HEK293 (cell line): ENCODE results near the gene PGAP1.

Experiments used
- CTCF ChIA-PET: fragments of 350-600 bp; formaldehyde crosslinking; extraction: SDS; loops from one replicate; lab custom pipeline; 2021; ENCODE audit warnings: antibody characterized with exemption; lab: Yijun Ruan, JAX
- POLR2A ChIA-PET: fragments of 300-600 bp; formaldehyde crosslinking; extraction: SDS; loops from one replicate; lab custom pipeline; 2020; ENCODE audit warnings: antibody characterized with exemption, inconsistent platforms; lab: Yijun Ruan, JAX
- H3K27ac ChIP-seq: fragments of 200-500 bp; sonication (Bioruptor generic); 2 replicates; pipeline ENCODE4 v1.5.1; 2014; ENCODE audit warnings: low read depth, low read length, control low read depth, inconsistent platforms; ENCODE audit errors: extremely low read depth
- H3K36me3 ChIP-seq, 2 experiments: fragments of 200-500 bp in 1 of 2; sonication (Bioruptor generic) in 1 of 2; 1 replicate in 1 of 2; 2 replicates in 1 of 2; pipeline ENCODE4 v1.5.1; 2014 to 2017; ENCODE audit warnings: inconsistent platforms in 2 of 2, low read length in 2 of 2; ENCODE audit not compliant: control insufficient read depth in 2 of 2, insufficient read depth in 1 of 2
- H3K4me1 ChIP-seq: fragments of 200-500 bp; sonication (Bioruptor generic); 2 replicates; pipeline ENCODE4 v1.5.1; 2014; ENCODE audit warnings: mild to moderate bottlenecking, low read length, inconsistent platforms; ENCODE audit not compliant: control insufficient read depth, insufficient read depth
- H3K4me3 ChIP-seq: 2 replicates; pipeline ENCODE4 v1.5.1; 2011; ENCODE audit warnings: low read depth, mild to moderate bottlenecking, control low read depth, low read length, moderate library complexity
- H3K9me3 ChIP-seq: fragments of 200-500 bp; sonication (Bioruptor generic); 2 replicates; pipeline ENCODE4 v1.5.1; 2014; ENCODE audit warnings: low read depth, low read length, inconsistent platforms; ENCODE audit not compliant: control insufficient read depth, insufficient read depth
- MZF1 ChIP-seq: fragments of 450-650 bp; formaldehyde crosslinking; IDR thresholded peaks from 2 replicates; pipeline ENCODE4 v1.5.1; 2017; ENCODE audit warnings: missing biosample characterization, missing genetic modification characterization, borderline replicate concordance
- PRDM10 ChIP-seq: fragments of 450-650 bp; formaldehyde crosslinking; IDR thresholded peaks from 2 replicates; pipeline ENCODE4 v1.5.1; 2016; ENCODE audit warnings: missing biosample characterization, missing genetic modification characterization
- REST ChIP-seq: fragments of 450-650 bp; formaldehyde crosslinking; IDR thresholded peaks from 2 replicates; pipeline ENCODE4 v1.5.1; 2016; ENCODE audit warnings: missing biosample characterization, missing genetic modification characterization
- SCRT2 ChIP-seq: fragments of 450-650 bp; formaldehyde crosslinking; IDR thresholded peaks from 2 replicates; pipeline ENCODE4 v1.5.1; 2016; ENCODE audit warnings: missing biosample characterization, missing genetic modification characterization
- SETDB1 ChIP-seq: IDR thresholded peaks from one replicate; pipeline ENCODE4 v1.6.1; 2017; ENCODE audit warnings: mild to moderate bottlenecking, low read length, moderate library complexity, mixed read lengths; ENCODE audit not compliant: insufficient read length
- YY2 ChIP-seq: fragments of 450-650 bp; formaldehyde crosslinking; IDR thresholded peaks from 2 replicates; pipeline ENCODE4 v1.5.1; 2016; ENCODE audit warnings: missing biosample characterization, missing genetic modification characterization
- ZFP3 ChIP-seq: fragments of 450-650 bp; formaldehyde crosslinking; IDR thresholded peaks from 2 replicates; pipeline ENCODE4 v1.5.1; 2016; ENCODE audit warnings: low read depth, missing biosample characterization, missing genetic modification characterization
- ZNF175 ChIP-seq: fragments of 450-650 bp; formaldehyde crosslinking; IDR thresholded peaks from 2 replicates; pipeline ENCODE4 v1.5.1; 2016; ENCODE audit warnings: missing biosample characterization, missing genetic modification characterization
- ZNF202 ChIP-seq: fragments of 450-650 bp; formaldehyde crosslinking; IDR thresholded peaks from 2 replicates; pipeline ENCODE4 v1.5.1; 2016; ENCODE audit warnings: missing biosample characterization, missing genetic modification characterization, borderline replicate concordance
- ZNF266 ChIP-seq: fragments of 450-650 bp; formaldehyde crosslinking; IDR thresholded peaks from 2 replicates; pipeline ENCODE4 v1.5.1; 2016; ENCODE audit warnings: missing biosample characterization, missing genetic modification characterization, low read depth
- ZNF366 ChIP-seq: fragments of 450-650 bp; formaldehyde crosslinking; conservative IDR thresholded peaks from 2 replicates; pipeline ENCODE4 v1.5.1; 2016; ENCODE audit warnings: missing biosample characterization, missing genetic modification characterization
- ZNF433 ChIP-seq: fragments of 450-650 bp; formaldehyde crosslinking; IDR thresholded peaks from 2 replicates; pipeline ENCODE4 v1.5.1; 2016; ENCODE audit warnings: missing biosample characterization, missing genetic modification characterization, low read depth
- ZNF449 ChIP-seq: fragments of 450-650 bp; formaldehyde crosslinking; IDR thresholded peaks from 2 replicates; pipeline ENCODE4 v1.5.1; 2017; ENCODE audit warnings: missing biosample characterization, mild to moderate bottlenecking, missing genetic modification characterization, moderate library complexity
- ZNF488 ChIP-seq: fragments of 450-650 bp; formaldehyde crosslinking; IDR thresholded peaks from 2 replicates; pipeline ENCODE4 v1.5.1; 2016; ENCODE audit warnings: missing biosample characterization, missing genetic modification characterization
- ZNF510 ChIP-seq: fragments of 450-650 bp; formaldehyde crosslinking; IDR thresholded peaks from 2 replicates; pipeline ENCODE4 v1.5.1; 2018; ENCODE audit warnings: mild to moderate bottlenecking, missing genetic modification characterization, missing biosample characterization; ENCODE audit not compliant: insufficient replicate concordance
- ZNF521 ChIP-seq: fragments of 450-650 bp; formaldehyde crosslinking; IDR thresholded peaks from 2 replicates; pipeline ENCODE4 v1.5.1; 2017; ENCODE audit warnings: missing biosample characterization, mild to moderate bottlenecking, missing genetic modification characterization
- ZNF560 ChIP-seq: fragments of 450-650 bp; formaldehyde crosslinking; IDR thresholded peaks from 2 replicates; pipeline ENCODE4 v1.5.1; 2017; ENCODE audit warnings: missing biosample characterization, missing genetic modification characterization, borderline replicate concordance
- ZNF629 ChIP-seq: fragments of 450-650 bp; formaldehyde crosslinking; IDR thresholded peaks from 2 replicates; pipeline ENCODE4 v1.5.1; 2017; ENCODE audit warnings: missing biosample characterization, missing genetic modification characterization
- ZNF664 ChIP-seq: fragments of 450-650 bp; formaldehyde crosslinking; IDR thresholded peaks from 2 replicates; pipeline ENCODE4 v1.5.1; 2016; ENCODE audit warnings: missing biosample characterization, missing genetic modification characterization
- ZNF768 ChIP-seq: fragments of 450-650 bp; formaldehyde crosslinking; IDR thresholded peaks from 2 replicates; pipeline ENCODE4 v1.5.1; 2018; ENCODE audit warnings: missing biosample characterization, mild to moderate bottlenecking, missing genetic modification characterization

Gene PGAP1

GRCh38 chr2:196935432-196935831 is 8.9 kb upstream of the PGAP1 start (continued):
- TF ChIP-seq ZFP3 (no peak), SETDB1 (no peak), REST (tag by site-specific recombination) (no peak), ZNF266 (tag by site-specific recombination) (no peak), ZNF768 (no peak), ZNF521 (no peak), ZNF560 (tag by site-specific recombination) (no peak)

GRCh38 chr2:196934672-196935071 is 8.2 kb upstream of the PGAP1 start:
- POLR2A ChIA-PET, result no interaction called here
- CTCF ChIA-PET, result interaction anchor here (0.5 to 0.7 kb wide), 2 partner anchors 21 to 328 kb away, joined by 3 read pairs; no protein-coding TSS in a partner anchor
- Histone ChIP-seq H3K27ac (no peak overlapping the region), H3K36me3 (no peaks in the 10 kb centered on the region), H3K4me1 (no peaks in the 10 kb centered on the region), H3K9me3 (no peaks in the 10 kb centered on the region), H3K4me3 (no peak overlapping the region)
- TF ChIP-seq ZNF510, result no peak
- no peak for TF ChIP-seq ZNF488

GRCh38 chr2:196931555-196931954 is 5.0 kb upstream of the PGAP1 start:
- H3K36me3 ChIP-seq, result no peaks in the 10 kb centered on the region
- ChIA-PET POLR2A (no interaction called here), CTCF (interaction anchor here (1.3 kb wide), 1 partner anchor 12 kb away, joined by 4 read pairs; no protein-coding TSS in a partner anchor)
- H3K4me3 ChIP-seq, result no peak overlapping the region
- H3K9me3 ChIP-seq, result no peaks in the 10 kb centered on the region
- H3K4me1 ChIP-seq, result peaks cover 2% of the 10 kb centered on the region; the same call in 1 of the 2 replicates
- no peak overlapping the region for H3K27ac ChIP-seq
- TF ChIP-seq ZNF433, result no peak
- no peak for TF ChIP-seq ZNF664
- TF ChIP-seq YY2, result no peak
- TF ChIP-seq ZNF449, result no peak

GRCh38 chr2:196927376-196928225 is 1.1 kb upstream of the PGAP1 start:
- H3K36me3 ChIP-seq, result no peaks in the 10 kb centered on the region; a peak in 1 of 3 replicates
- ChIA-PET POLR2A (interaction anchor here (0.6 to 1.9 kb wide), 4 partner anchors 16 to 413 kb away, joined by 3 to 5 read pairs (median 3); partner anchors contain the start of gene GTF3C3), CTCF (interaction anchor here (0.5 to 1.8 kb wide), 5 partner anchors 15 to 780 kb away, joined by 3 to 5 read pairs (median 3); no protein-coding TSS in a partner anchor)
- H3K4me1 ChIP-seq, result peaks cover 10% of the 10 kb centered on the region
- no peaks in the 10 kb centered on the region for H3K9me3 ChIP-seq
- H3K27ac ChIP-seq, result peak overlapping the region; percentile 95
- peak overlapping the region; percentile 95 for H3K4me3 ChIP-seq
- TF ChIP-seq ZNF629 (tag by site-specific recombination) (peak; percentile 47), ZNF366 (0 out of 2 replicates have a peak, but pooled peaks have one; percentile 15), ZNF202 (tag by site-specific recombination) (no peak), ZNF175 (tag by site-specific recombination) (no peak), SCRT2 (peak; percentile 80), MZF1 (peak; percentile 92; the same call in 1 of the 2 replicates), PRDM10 (tag by site-specific recombination) (peak; percentile 72)
